GM12878 (cell line): Measurements from ENCODE around the gene ARHGAP44. TPM values are rescaled to one million over a fixed set of nuclear protein-coding genes. Genes with fewer than 3 reads are reported as not detected.
A peak's percentile ranks its signal among the peaks of the same experiment; 100 is the strongest.

ENCODE experiments used
- ATAC-seq: fragments of 200-7000 bp; cut with Tn5 transposase; 3 replicates; pipeline ENCODE4 v1.9.1; 2020; ENCODE audit warnings: mild to moderate bottlenecking, moderate library complexity
- BruUV-seq: library from RNA; stranded (reverse); fragments of 400-500 nt; replicated peaks from 2 replicates; lab custom pipeline; 2021; lab: Mats Ljungman, UMichigan
- CTCF ChIA-PET: fragments of 300-600 bp; sonication (Branson Sonifier 250); formaldehyde crosslinking; extraction: SDS; loops from one replicate; lab custom pipeline; 2021; ENCODE audit warnings: inconsistent platforms; lab: Yijun Ruan, JAX
- POLR2A ChIA-PET: fragments of 350-600 bp; formaldehyde crosslinking; extraction: SDS; loops from one replicate; lab custom pipeline; 2021; ENCODE audit warnings: inconsistent platforms; lab: Charles Lee
- RAD21 ChIA-PET: fragments of 300-600 bp; sonication (Branson Sonifier 250); formaldehyde crosslinking; loops from one replicate; lab custom pipeline; 2023; ENCODE audit warnings: antibody characterized with exemption; ENCODE audit not compliant: unreplicated experiment; lab: Charles Lee
- SMC1A ChIA-PET: fragments of 300-600 bp; sonication (Branson Sonifier 250); formaldehyde crosslinking; loops from one replicate; lab custom pipeline; 2023; ENCODE audit not compliant: unreplicated experiment, uncharacterized antibody; lab: Charles Lee
- DNase-seq: peaks from one replicate; pipeline ENCODE4 v3.0.0-alpha.2; 2011; ENCODE audit warnings: low read depth, low spot score
- FAIRE-seq: peaks from 3 replicates; lab custom pipeline; 2011; peaks lifted over from hg19 to GRCh38; lab: Jason Lieb, UNC
- H2AFZ ChIP-seq: 2 replicates; pipeline ENCODE4 v1.6.0; 2011; ENCODE audit warnings: low read depth, low read length, control low read depth; ENCODE audit not compliant: control insufficient read depth
- H3K27ac ChIP-seq: 2 replicates; pipeline ENCODE4 v1.5.1; 2011; ENCODE audit warnings: control low read depth; ENCODE audit not compliant: control insufficient read depth, insufficient read depth
- H3K27me3 ChIP-seq, 2 experiments: replicated peaks in 1 of 2; 2 replicates each; pipeline versions ENCODE4 v1.6.0 to v1.6.1; 2011; ENCODE audit warnings: low read length in 1 of 2; ENCODE audit not compliant: control insufficient read depth in 2 of 2, insufficient read depth in 2 of 2
- H3K36me3 ChIP-seq, 2 experiments: 2 replicates each; pipeline ENCODE4 v1.5.1; 2011; ENCODE audit warnings: low read length in 1 of 2; ENCODE audit not compliant: control insufficient read depth in 2 of 2, insufficient read depth in 2 of 2
- H3K4me1 ChIP-seq: 2 replicates; pipeline ENCODE4 v1.6.1; 2011; ENCODE audit warnings: mild to moderate bottlenecking, low read length, moderate library complexity, mixed read lengths; ENCODE audit not compliant: control insufficient read depth, insufficient read depth
- H3K4me2 ChIP-seq: 2 replicates; pipeline ENCODE4 v1.6.0; 2011; ENCODE audit warnings: control low read depth; ENCODE audit not compliant: control insufficient read depth, insufficient read depth
- H3K4me3 ChIP-seq: fragments of 200-600 bp; sonication (generic); 2 replicates; pipeline ENCODE4 v1.5.1; 2016
- H3K79me2 ChIP-seq: 2 replicates; pipeline ENCODE4 v1.6.0; 2011; ENCODE audit warnings: low read length; ENCODE audit not compliant: control insufficient read depth, insufficient read depth
- H3K9ac ChIP-seq: 2 replicates; pipeline ENCODE4 v1.8.0; 2011; ENCODE audit warnings: low read length, control low read depth, mixed read lengths; ENCODE audit not compliant: control insufficient read depth, insufficient read depth
- H3K9me3 ChIP-seq: replicated peaks from 3 replicates; pipeline ENCODE4 v1.5.1; 2011; ENCODE audit warnings: mild to moderate bottlenecking, low read length; ENCODE audit not compliant: control insufficient read depth, insufficient read depth
- H4K20me1 ChIP-seq: 2 replicates; pipeline ENCODE4 v1.6.0; 2011; ENCODE audit not compliant: control insufficient read depth, insufficient read depth
- CBFB ChIP-seq: IDR thresholded peaks from 2 replicates; pipeline ENCODE4 v1.6.1; 2016; ENCODE audit warnings: antibody characterized with exemption, low read depth
- E2F4 ChIP-seq: IDR thresholded peaks from 2 replicates; pipeline ENCODE4 v1.6.1; 2012; ENCODE audit warnings: low read depth, low read length, improper control_type of control experiment
- EED ChIP-seq: sonication (generic); IDR thresholded peaks from 2 replicates; pipeline ENCODE4 v1.6.1; 2016; ENCODE audit warnings: antibody characterized with exemption, low read depth
- MTA2 ChIP-seq: fragments of 450-650 bp; IDR thresholded peaks from 2 replicates; pipeline ENCODE4 v1.6.1; 2016; ENCODE audit warnings: low read depth, mild to moderate bottlenecking, moderate library complexity
- NFXL1 ChIP-seq: fragments of 450-650 bp; IDR thresholded peaks from 2 replicates; pipeline ENCODE4 v1.6.1; 2017; ENCODE audit warnings: antibody characterized with exemption, mild to moderate bottlenecking, borderline replicate concordance
- POLR2AphosphoS2 ChIP-seq: IDR thresholded peaks from 2 replicates; pipeline ENCODE4 v1.6.1; 2011; ENCODE audit warnings: low read depth, mild to moderate bottlenecking, low read length, improper control_type of control experiment, moderate library complexity
- RB1 ChIP-seq: fragments of 450-650 bp; formaldehyde crosslinking; IDR thresholded peaks from 2 replicates; pipeline ENCODE4 v1.6.1; 2017; ENCODE audit warnings: mild to moderate bottlenecking, borderline replicate concordance
- ZNF217 ChIP-seq: fragments of 450-650 bp; IDR thresholded peaks from 2 replicates; pipeline ENCODE4 v1.6.1; 2017; ENCODE audit warnings: antibody characterized with exemption, mild to moderate bottlenecking
- WGBS: methylation state at CpG from one replicate; pipeline ENCODE4 v1.1.6; 2016; ENCODE audit warnings: low lambda C conversion rate; ENCODE audit not compliant: insufficient replicate concordance, insufficient coverage; ENCODE audit errors: missing lambda C conversion rate; 5-methylcytosine and 5-hydroxymethylcytosine counted together
- in situ Hi-C: fragments of 300-500 bp; cut with MboI; formaldehyde crosslinking; loops from 9 replicates; pipeline ENCODE4 v1.14.3; 2018; ENCODE audit warnings: mixed read lengths
- intact Hi-C: fragments of 100-400 bp; cut with micrococcal nuclease; formaldehyde crosslinking; loops from one replicate; pipeline ENCODE4 v1.14.2; 2022; ENCODE audit not compliant: unreplicated experiment
- polyA plus RNA-seq, 11 experiments: library from polyadenylated mRNA; depleted of rRNA in 4 of 11; unstranded in 6 of 11; stranded (reverse) in 5 of 11; fragments of >200 nt; fragmentation: Nextera tagmentation in 4 of 11; fragmentation: Illumina TruSeq in 1 of 11; extraction: Ambion mirVana in 4 of 11; extraction: Trizol in 1 of 11; gene quantifications; 1 replicate in 1 of 11; 2 replicates in 10 of 11; pipeline versions ENCODE4 v1.2.1 to v1.2.3, GENCODE V29; 2011 to 2016; ENCODE audit warnings: inconsistent platforms in 2 of 11, missing spikeins in 2 of 11, low read depth in 1 of 11
- total RNA-seq, 4 experiments: library from RNA; depleted of rRNA in 3 of 4; stranded (reverse); fragments of >200 nt in 3 of 4; fragmentation: Illumina TruSeq in 1 of 4; extraction: Trizol in 1 of 4; gene quantifications; 2 replicates each; pipeline versions ENCODE4 v1.2.1 to v1.2.3, GENCODE V29; 2013 to 2021
- TF ChIP-seq, protein P1 (sequence below): fragments of 450-650 bp; conservative IDR thresholded peaks from 2 replicates; pipeline ENCODE4 v1.6.1; 2017; ENCODE audit warnings: mild to moderate bottlenecking, moderate library complexity
- TF ChIP-seq, protein P2 (sequence below): fragments of 450-650 bp; formaldehyde crosslinking; IDR thresholded peaks from 2 replicates; pipeline ENCODE4 v1.5.0; 2022; ENCODE audit warnings: mild to moderate bottlenecking, missing genetic modification characterization
- TF ChIP-seq, protein P3 (sequence below): fragments of 150-350 bp; IDR thresholded peaks from 2 replicates; pipeline ENCODE4 v1.6.1; 2014; ENCODE audit warnings: mild to moderate bottlenecking, low read depth, low read length
- TF ChIP-seq, protein P4 (sequence below): IDR thresholded peaks from 2 replicates; pipeline ENCODE4 v1.6.1; 2011; ENCODE audit warnings: low read depth, low read length, improper control_type of control experiment, borderline replicate concordance

The ARHGAP44 gene
- total and polyA plus RNA-seq, 10 of the 15 experiments (the other 5 are each of a cell fraction or from before 2014, with no cell fraction given) = 0.11 to 1.2 (median 0.48) TPM

DNA sequence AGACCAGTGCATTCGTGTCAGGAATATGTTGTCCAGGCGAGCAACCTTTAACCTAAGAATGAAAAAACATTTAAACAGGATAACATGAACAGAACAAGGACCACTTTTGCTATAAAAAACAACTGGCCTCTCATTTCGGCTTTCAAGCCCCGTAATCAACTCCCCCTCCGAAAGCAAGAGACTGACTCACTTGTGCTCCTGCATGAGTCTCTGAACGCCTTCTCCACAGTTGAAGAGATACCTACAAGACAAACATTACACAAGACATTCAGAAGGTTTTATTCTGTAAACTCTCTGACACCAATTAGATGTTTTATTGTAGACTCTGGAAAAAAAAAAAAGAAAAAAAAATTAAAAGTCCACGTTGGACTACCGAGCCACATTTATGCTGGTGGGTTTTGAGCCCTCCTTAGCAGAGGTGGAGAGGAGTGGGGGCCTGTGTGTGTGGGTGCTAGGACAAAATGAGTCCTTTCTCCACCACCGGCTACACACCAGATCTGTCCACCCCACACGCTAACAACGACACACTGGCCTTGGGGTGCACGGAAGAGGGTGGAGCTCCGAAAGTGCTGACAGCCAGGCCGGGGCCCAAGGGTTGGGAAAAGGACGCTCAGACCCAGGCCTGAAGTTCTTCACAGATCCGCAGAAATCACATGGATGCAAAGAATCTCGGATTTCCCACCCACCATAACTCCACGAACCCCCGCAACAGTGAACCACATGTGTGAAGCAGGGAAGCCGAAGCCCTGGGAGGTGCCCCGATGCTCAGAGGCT is 227.8 kb downstream of the ARHGAP44 start:
- ATAC-seq = peak; percentile 50
- no peaks in the 10 kb centered on the region for H3K27me3 ChIP-seq
- peaks cover 5 to 17% of the 10 kb centered on the region in 2 experiments for H3K36me3 ChIP-seq
- ChIA-PET SMC1A (interaction anchor here (1.1 to 3.1 kb wide), 3 partner anchors 11 to 508 kb away, joined by 3 to 31 read pairs (median 3); no protein-coding TSS in a partner anchor), RAD21 (interaction anchor here (1.2 to 4.0 kb wide), 3 partner anchors 12 to 1020 kb away, joined by 4 to 21 read pairs (median 8); partner anchors contain the start of gene ZNF18), POLR2A (interaction anchor here (1.1 kb wide), 1 partner anchor 1020 kb away, joined by 3 read pairs; the partner anchor contains the start of gene ZNF18), CTCF (interaction anchor here (1.6 to 6.3 kb wide), 3 partner anchors 8 to 15 kb away, joined by 5 to 137 read pairs (median 26); no protein-coding TSS in a partner anchor)
- H3K9me3 ChIP-seq = no peaks in the 10 kb centered on the region
- H3K4me3 ChIP-seq = peak overlapping the region; percentile 80
- intact Hi-C loops = loop anchor here (5.0 to 10.0 kb wide), 2 partner anchors 582 to 995 kb away; partner anchors contain the start of gene MAP2K4
- peak overlapping the region; percentile 78 for H3K27ac ChIP-seq
- H3K4me2 ChIP-seq = peak overlapping the region; percentile 76
- H3K79me2 ChIP-seq = peaks cover 13% of the 10 kb centered on the region
- H3K9ac ChIP-seq = peak overlapping the region; percentile 85
- no peaks in the 10 kb centered on the region for H4K20me1 ChIP-seq
- in situ Hi-C loops = loop anchor here (5.0 to 10.0 kb wide), 3 partner anchors 592 to 1022 kb away; partner anchors contain the start of gene ZNF18
- no peak for DNase-seq
- no TSS peak for BruUV-seq
- peak overlapping the region; percentile 65 for H2AFZ ChIP-seq
- WGBS = 4% methylated on average over 21 of the region's 21 CpGs
- no peak for FAIRE-seq
- no peaks in the 10 kb centered on the region for H3K4me1 ChIP-seq
- TF ChIP-seq ZNF217 = no peak
- TF ChIP-seq, protein P1, sequence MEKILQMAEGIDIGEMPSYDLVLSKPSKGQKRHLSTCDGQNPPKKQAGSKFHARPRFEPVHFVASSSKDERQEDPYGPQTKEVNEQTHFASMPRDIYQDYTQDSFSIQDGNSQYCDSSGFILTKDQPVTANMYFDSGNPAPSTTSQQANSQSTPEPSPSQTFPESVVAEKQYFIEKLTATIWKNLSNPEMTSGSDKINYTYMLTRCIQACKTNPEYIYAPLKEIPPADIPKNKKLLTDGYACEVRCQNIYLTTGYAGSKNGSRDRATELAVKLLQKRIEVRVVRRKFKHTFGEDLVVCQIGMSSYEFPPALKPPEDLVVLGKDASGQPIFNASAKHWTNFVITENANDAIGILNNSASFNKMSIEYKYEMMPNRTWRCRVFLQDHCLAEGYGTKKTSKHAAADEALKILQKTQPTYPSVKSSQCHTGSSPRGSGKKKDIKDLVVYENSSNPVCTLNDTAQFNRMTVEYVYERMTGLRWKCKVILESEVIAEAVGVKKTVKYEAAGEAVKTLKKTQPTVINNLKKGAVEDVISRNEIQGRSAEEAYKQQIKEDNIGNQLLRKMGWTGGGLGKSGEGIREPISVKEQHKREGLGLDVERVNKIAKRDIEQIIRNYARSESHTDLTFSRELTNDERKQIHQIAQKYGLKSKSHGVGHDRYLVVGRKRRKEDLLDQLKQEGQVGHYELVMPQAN = no peak
- TF ChIP-seq, protein P2, sequence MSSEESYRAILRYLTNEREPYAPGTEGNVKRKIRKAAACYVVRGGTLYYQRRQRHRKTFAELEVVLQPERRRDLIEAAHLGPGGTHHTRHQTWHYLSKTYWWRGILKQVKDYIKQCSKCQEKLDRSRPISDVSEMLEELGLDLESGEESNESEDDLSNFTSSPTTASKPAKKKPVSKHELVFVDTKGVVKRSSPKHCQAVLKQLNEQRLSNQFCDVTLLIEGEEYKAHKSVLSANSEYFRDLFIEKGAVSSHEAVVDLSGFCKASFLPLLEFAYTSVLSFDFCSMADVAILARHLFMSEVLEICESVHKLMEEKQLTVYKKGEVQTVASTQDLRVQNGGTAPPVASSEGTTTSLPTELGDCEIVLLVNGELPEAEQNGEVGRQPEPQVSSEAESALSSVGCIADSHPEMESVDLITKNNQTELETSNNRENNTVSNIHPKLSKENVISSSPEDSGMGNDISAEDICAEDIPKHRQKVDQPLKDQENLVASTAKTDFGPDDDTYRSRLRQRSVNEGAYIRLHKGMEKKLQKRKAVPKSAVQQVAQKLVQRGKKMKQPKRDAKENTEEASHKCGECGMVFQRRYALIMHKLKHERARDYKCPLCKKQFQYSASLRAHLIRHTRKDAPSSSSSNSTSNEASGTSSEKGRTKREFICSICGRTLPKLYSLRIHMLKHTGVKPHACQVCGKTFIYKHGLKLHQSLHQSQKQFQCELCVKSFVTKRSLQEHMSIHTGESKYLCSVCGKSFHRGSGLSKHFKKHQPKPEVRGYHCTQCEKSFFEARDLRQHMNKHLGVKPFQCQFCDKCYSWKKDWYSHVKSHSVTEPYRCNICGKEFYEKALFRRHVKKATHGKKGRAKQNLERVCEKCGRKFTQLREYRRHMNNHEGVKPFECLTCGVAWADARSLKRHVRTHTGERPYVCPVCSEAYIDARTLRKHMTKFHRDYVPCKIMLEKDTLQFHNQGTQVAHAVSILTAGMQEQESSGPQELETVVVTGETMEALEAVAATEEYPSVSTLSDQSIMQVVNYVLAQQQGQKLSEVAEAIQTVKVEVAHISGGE = no peak
- no peak for TF ChIP-seq E2F4
- TF ChIP-seq CBFB = no peak
- no peak for TF ChIP-seq RB1
- no peak for TF ChIP-seq MTA2
- no peak for TF ChIP-seq NFXL1
- no peak; the same call in 1 of the 2 replicates for TF ChIP-seq POLR2AphosphoS2
- TF ChIP-seq, protein P3, sequence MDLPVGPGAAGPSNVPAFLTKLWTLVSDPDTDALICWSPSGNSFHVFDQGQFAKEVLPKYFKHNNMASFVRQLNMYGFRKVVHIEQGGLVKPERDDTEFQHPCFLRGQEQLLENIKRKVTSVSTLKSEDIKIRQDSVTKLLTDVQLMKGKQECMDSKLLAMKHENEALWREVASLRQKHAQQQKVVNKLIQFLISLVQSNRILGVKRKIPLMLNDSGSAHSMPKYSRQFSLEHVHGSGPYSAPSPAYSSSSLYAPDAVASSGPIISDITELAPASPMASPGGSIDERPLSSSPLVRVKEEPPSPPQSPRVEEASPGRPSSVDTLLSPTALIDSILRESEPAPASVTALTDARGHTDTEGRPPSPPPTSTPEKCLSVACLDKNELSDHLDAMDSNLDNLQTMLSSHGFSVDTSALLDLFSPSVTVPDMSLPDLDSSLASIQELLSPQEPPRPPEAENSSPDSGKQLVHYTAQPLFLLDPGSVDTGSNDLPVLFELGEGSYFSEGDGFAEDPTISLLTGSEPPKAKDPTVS = no peak
- TF ChIP-seq, protein P4, sequence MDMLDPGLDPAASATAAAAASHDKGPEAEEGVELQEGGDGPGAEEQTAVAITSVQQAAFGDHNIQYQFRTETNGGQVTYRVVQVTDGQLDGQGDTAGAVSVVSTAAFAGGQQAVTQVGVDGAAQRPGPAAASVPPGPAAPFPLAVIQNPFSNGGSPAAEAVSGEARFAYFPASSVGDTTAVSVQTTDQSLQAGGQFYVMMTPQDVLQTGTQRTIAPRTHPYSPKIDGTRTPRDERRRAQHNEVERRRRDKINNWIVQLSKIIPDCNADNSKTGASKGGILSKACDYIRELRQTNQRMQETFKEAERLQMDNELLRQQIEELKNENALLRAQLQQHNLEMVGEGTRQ = no peak
- TF ChIP-seq EED = no peak
